ENCODE measurements around the gene CGB2.
"Not testable (repeated sequence)": the region's sequence is repeated elsewhere in the genome, so short reads cannot be mapped to it uniquely, and the experiment has no call there.

- TF ChIP-seq SUZ12 (IDR thresholded peaks at IDR 0.05); NFRKB (IDR thresholded peaks at IDR 0.05); PKNOX1 (IDR thresholded peaks at IDR 0.05); ELF4 (IDR thresholded peaks at IDR 0.05); HDGF (IDR thresholded peaks at IDR 0.05; ENCODE audit: borderline replicate concordance); TARDBP (IDR thresholded peaks at IDR 0.05); FOXA1 (IDR thresholded peaks at IDR 0.05); BHLHE40 (IDR thresholded peaks at IDR 0.05; ENCODE audit: borderline replicate concordance); ZNF384 (IDR thresholded peaks at IDR 0.05): not testable (repeated sequence)
Observed at GRCh38 chr19:49036815-49037214, 5.1 kb downstream of the CGB2 start, which contains the start of gene CGB1.

Data from HEK293T (cell line).